HepG2 (cell line): ENCODE data around the gene OR2T8. TPM values are rescaled to one million over a fixed set of nuclear protein-coding genes. Genes with fewer than 3 reads are reported as not detected.

Experiments used
- ATAC-seq: fragments of 200-7000 bp; cut with Tn5 transposase; 3 replicates; pipeline ENCODE4 v1.9.1; 2020; ENCODE audit warnings: mild to moderate bottlenecking, moderate library complexity
- BruUV-seq: library from RNA; stranded (reverse); fragments of 400-500 nt; replicated peaks from 2 replicates; lab custom pipeline; 2021; lab: Mats Ljungman, UMichigan
- CTCF ChIA-PET: fragments of 300-600 bp; formaldehyde crosslinking; extraction: SDS; loops from one replicate; lab custom pipeline; 2021; ENCODE audit warnings: low total read pairs, inconsistent platforms, low intra/inter-chr PET ratio; lab: Yijun Ruan, JAX
- POLR2A ChIA-PET: fragments of 350-600 bp; sonication (Branson Sonifier 250); formaldehyde crosslinking; loops from one replicate; lab custom pipeline; 2020; ENCODE audit warnings: antibody characterized with exemption, inconsistent platforms; lab: Yijun Ruan, JAX
- DNase-seq: peaks from one replicate; pipeline ENCODE4 v3.0.0-alpha.2; 2015; ENCODE audit warnings: low spot score
- FAIRE-seq: peaks from 3 replicates; lab custom pipeline; 2011; peaks lifted over from hg19 to GRCh38; lab: Jason Lieb, UNC
- H2AFZ ChIP-seq: one replicate; pipeline ENCODE4 v1.6.1; 2011; ENCODE audit warnings: low read length, inconsistent platforms
- H3K27ac ChIP-seq: fragments of 300-600 bp; 3 replicates; pipeline ENCODE4 v1.8.0; 2011; ENCODE audit warnings: mixed run types, mild to moderate bottlenecking, mixed read lengths, low read length, inconsistent platforms; ENCODE audit not compliant: insufficient read depth; ENCODE audit errors: extremely low read length
- H3K27me3 ChIP-seq, 2 experiments: fragments of 200-600 bp in 1 of 2; 2 replicates in 1 of 2; 3 replicates in 1 of 2; pipeline versions ENCODE4 v1.6.0 to v1.8.0; 2011; ENCODE audit warnings: low read length in 2 of 2, mild to moderate bottlenecking in 2 of 2, moderate library complexity in 2 of 2, inconsistent platforms in 1 of 2; ENCODE audit not compliant: insufficient read depth in 2 of 2, control insufficient read depth in 1 of 2
- H3K36me3 ChIP-seq, 2 experiments: fragments of 200-600 bp in 1 of 2; replicated peaks in 1 of 2; 2 replicates in 1 of 2; 3 replicates in 1 of 2; pipeline versions ENCODE4 v1.5.1 to v1.8.0; 2011; ENCODE audit warnings: low read length in 2 of 2, inconsistent platforms in 1 of 2; ENCODE audit not compliant: insufficient read depth in 2 of 2, control insufficient read depth in 1 of 2
- H3K4me1 ChIP-seq: 2 replicates; pipeline ENCODE4 v1.5.1; 2012; ENCODE audit warnings: low read length, inconsistent platforms; ENCODE audit not compliant: insufficient read depth
- H3K4me2 ChIP-seq: 2 replicates; pipeline ENCODE4 v1.6.0; 2011; ENCODE audit warnings: low read depth, low read length, inconsistent platforms
- H3K4me3 ChIP-seq, 3 experiments: fragments of 200-600 bp in 1 of 3; sonication (generic), shearing (Covaris generic) in 1 of 3; replicated peaks in 1 of 3; 2 replicates each; pipeline ENCODE4 v1.5.1; 2011 to 2016; ENCODE audit warnings: low read length in 3 of 3, inconsistent platforms in 2 of 3, low read depth in 2 of 3, mild to moderate bottlenecking in 2 of 3, control low read depth in 1 of 3, mixed read lengths in 1 of 3; ENCODE audit not compliant: insufficient read depth in 1 of 3
- H3K79me2 ChIP-seq: one replicate; pipeline ENCODE4 v1.6.1; 2011; ENCODE audit warnings: low read length, inconsistent platforms; ENCODE audit not compliant: insufficient read depth
- H3K9ac ChIP-seq: 2 replicates; pipeline ENCODE4 v1.6.0; 2011; ENCODE audit warnings: mild to moderate bottlenecking, low read depth, low read length, inconsistent platforms; ENCODE audit not compliant: insufficient read depth
- H3K9me3 ChIP-seq: 2 replicates; pipeline ENCODE4 v1.5.1; 2012; ENCODE audit warnings: mild to moderate bottlenecking, low read length
- H4K20me1 ChIP-seq: 2 replicates; pipeline ENCODE4 v1.6.0; 2011; ENCODE audit warnings: inconsistent platforms, mild to moderate bottlenecking, low read length, moderate library complexity; ENCODE audit not compliant: insufficient read depth
- AHR ChIP-seq: IDR thresholded peaks from 2 replicates; pipeline ENCODE4 v1.6.1; 2018; ENCODE audit warnings: missing genetic modification reagents, missing compliant biosample characterization
- ASH2L ChIP-seq: fragments of 300-600, 200-600 bp; sonication (generic); IDR thresholded peaks from 2 replicates; pipeline ENCODE4 v1.7.0; 2017; ENCODE audit warnings: low read depth, mild to moderate bottlenecking, moderate library complexity, mixed read lengths, low read length; ENCODE audit not compliant: insufficient read length
- CREB1 ChIP-seq, 2 experiments: fragments of 450-650 bp in 1 of 2; IDR thresholded peaks; 2 replicates each; pipeline ENCODE4 v1.6.1; 2016 to 2017; ENCODE audit warnings: control low read depth in 1 of 2, mild to moderate bottlenecking in 1 of 2, missing compliant biosample characterization in 1 of 2, missing genetic modification characterization in 1 of 2
- FOXA3 ChIP-seq: IDR thresholded peaks from 2 replicates; pipeline ENCODE4 v1.6.1; 2016; ENCODE audit warnings: missing genetic modification reagents, missing compliant biosample characterization
- JUNB ChIP-seq: sonication (generic); formaldehyde crosslinking; IDR thresholded peaks from 2 replicates; pipeline ENCODE4 v1.8.0; 2022; ENCODE audit warnings: missing genetic modification reagents, mild to moderate bottlenecking, borderline replicate concordance
- KDM5B ChIP-seq: sonication (generic); formaldehyde crosslinking; IDR thresholded peaks from 2 replicates; pipeline ENCODE4 v1.4.0; 2020; ENCODE audit warnings: missing genetic modification reagents, mild to moderate bottlenecking, borderline replicate concordance
- LCORL ChIP-seq, 2 experiments: fragments of 450-650 bp in 1 of 2; sonication (generic) in 1 of 2; formaldehyde crosslinking in 1 of 2; IDR thresholded peaks; 2 replicates each; pipeline versions ENCODE4 v1.5.0 to v1.6.1; 2017 to 2020; ENCODE audit warnings: antibody characterized with exemption in 1 of 2, missing genetic modification reagents in 1 of 2
- PLRG1 ChIP-seq: fragments of 450-650 bp; conservative IDR thresholded peaks from 2 replicates; pipeline ENCODE4 v1.6.1; 2016
- PPARG ChIP-seq: conservative IDR thresholded peaks from 2 replicates; pipeline ENCODE4 v1.6.1; 2016; ENCODE audit warnings: missing biosample characterization, missing genetic modification reagents
- ZKSCAN5 ChIP-seq: sonication (generic); formaldehyde crosslinking; IDR thresholded peaks from 2 replicates; pipeline ENCODE4 v1.5.1; 2020; ENCODE audit warnings: mild to moderate bottlenecking, missing genetic modification reagents
- ZNF33A ChIP-seq: sonication (generic); formaldehyde crosslinking; IDR thresholded peaks from 2 replicates; pipeline ENCODE4 v1.5.1; 2020; ENCODE audit warnings: missing genetic modification reagents, mild to moderate bottlenecking, moderate library complexity, borderline replicate concordance
- ZSCAN22 ChIP-seq: sonication (generic); formaldehyde crosslinking; IDR thresholded peaks from 2 replicates; pipeline ENCODE4 v1.4.0; 2020; ENCODE audit warnings: mild to moderate bottlenecking, missing genetic modification reagents
- WGBS: methylation state at CpG from one replicate; pipeline ENCODE4 v1.1.6; 2017; ENCODE audit warnings: low lambda C conversion rate; 5-methylcytosine and 5-hydroxymethylcytosine counted together
- in situ Hi-C: cut with HindIII; loops from 2 replicates; pipeline ENCODE4 v1.10.0; 2017; ENCODE audit warnings: low pct_unique_long_range_greater_than_20kb; ENCODE audit not compliant: extremely low pct_ligation_motif_present
- intact Hi-C: fragments of 100-400 bp; cut with micrococcal nuclease; formaldehyde crosslinking; loops from one replicate; pipeline ENCODE4 v1.10.0; 2022; ENCODE audit not compliant: unreplicated experiment
- polyA plus RNA-seq, 8 experiments: library from polyadenylated mRNA; depleted of rRNA in 3 of 8; stranded (reverse) in 7 of 8; unstranded in 1 of 8; fragments of >200 nt; fragmentation: Illumina TruSeq in 4 of 8; extraction: Trizol in 4 of 8; gene quantifications; 2 replicates each; pipeline versions ENCODE4 v1.2.1 to v1.2.3, GENCODE V29; 2011 to 2016; ENCODE audit warnings: low read depth in 4 of 8, missing spikeins in 1 of 8, mixed read lengths in 1 of 8; ENCODE audit not compliant: insufficient read depth in 1 of 8
- total RNA-seq, 5 experiments: library from RNA; depleted of rRNA; stranded (reverse); fragments of >200 nt; fragmentation: Illumina TruSeq; extraction: Trizol; gene quantifications; 2 replicates each; pipeline ENCODE4 v1.2.3, GENCODE V29; 2016; ENCODE audit warnings: low read depth in 1 of 5
- TF ChIP-seq, protein P1 (sequence below), 2 experiments: fragments of 450-650 bp in 1 of 2; sonication (generic) in 1 of 2; formaldehyde crosslinking in 1 of 2; IDR thresholded peaks; 2 replicates each; pipeline versions ENCODE4 v1.6.1 to v1.8.0; 2016 to 2022; ENCODE audit warnings: antibody characterized with exemption in 1 of 2, mild to moderate bottlenecking in 1 of 2, missing genetic modification reagents in 1 of 2
- TF ChIP-seq, protein P2 (sequence below): sonication (generic); formaldehyde crosslinking; IDR thresholded peaks from 2 replicates; pipeline ENCODE4 v1.5.0; 2020; ENCODE audit warnings: missing genetic modification reagents
- TF ChIP-seq, protein P3 (sequence below): sonication (generic); formaldehyde crosslinking; IDR thresholded peaks from 2 replicates; pipeline ENCODE4 v1.4.0; 2020; ENCODE audit warnings: mild to moderate bottlenecking, missing genetic modification reagents

The OR2T8 gene
- total and polyA plus RNA-seq, 2 of the 13 experiments (the other 11 are each of a cell fraction or from before 2014, with no cell fraction given), result not detected

DNA sequence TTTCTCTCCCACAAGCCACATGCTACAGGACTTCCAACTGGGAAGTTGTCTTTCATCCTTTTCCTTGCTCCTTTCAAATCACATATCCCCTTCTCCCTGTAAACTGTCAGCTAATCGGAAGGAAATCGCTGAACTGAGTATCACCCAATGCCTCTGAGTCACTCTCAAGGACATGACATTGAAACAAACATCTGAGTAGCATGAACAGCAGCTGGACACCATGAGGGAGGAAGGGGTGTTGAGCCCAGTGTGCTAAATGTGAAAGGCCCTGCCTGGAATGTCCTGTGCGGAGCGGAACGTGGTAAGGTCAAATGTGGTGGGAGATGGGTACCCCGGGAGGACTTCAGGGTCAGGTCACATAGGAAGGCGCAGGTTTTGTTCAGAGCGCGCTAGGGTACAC, 4.8 kb downstream of the OR2T8 start, which contains the start of gene OR2AJ1:
Gene OR2AJ1 (plus strand): TSS at position 22 of the 400 bp plus-strand sequence. CDS start 8,880 bp downstream, outside the sequence.
- CTCF ChIA-PET, result no interaction called here
- no TSS peak for BruUV-seq
- peaks cover 25% of the 10 kb centered on the region for H3K9me3 ChIP-seq
- no peaks in the 10 kb centered on the region for H3K36me3 ChIP-seq
- DNase-seq (no peak), ATAC-seq (no peak), FAIRE-seq (no peak)
- intact Hi-C loops, result no loop called here
- 45% methylated on average over 9 of the region's 9 CpGs for WGBS
- POLR2A ChIA-PET, result no interaction called here
- H3K79me2 ChIP-seq, result no peaks in the 10 kb centered on the region
- no peaks in the 10 kb centered on the region for H3K27me3 ChIP-seq
- H3K27ac ChIP-seq, result no peak within 1 kb of the TSS
- H3K4me3 ChIP-seq, result no peak within 1 kb of the TSS
- in situ Hi-C loops, result no loop called here
- no peaks in the 10 kb centered on the region for H3K4me1 ChIP-seq
- no peak within 1 kb of the TSS for H3K9ac ChIP-seq
- no peak within 1 kb of the TSS for H3K4me2 ChIP-seq
- H4K20me1 ChIP-seq, result no peaks in the 10 kb centered on the region
- no peak within 1 kb of the TSS for H2AFZ ChIP-seq
- TF ChIP-seq PPARG (CRISPR knock-in tag) (no peak), LCORL (IDR thresholded peaks at IDR 0.05) (no peak), LCORL (CRISPR knock-in tag; IDR thresholded peaks at IDR 0.05) (no peak), PLRG1 (no peak), ZSCAN22 (CRISPR knock-in tag) (no peak), AHR (CRISPR knock-in tag) (no peak), ASH2L (no peak), FOXA3 (CRISPR knock-in tag) (no peak), KDM5B (CRISPR knock-in tag) (no peak), CREB1 (IDR thresholded peaks at IDR 0.05) (no peak), CREB1 (CRISPR knock-in tag; IDR thresholded peaks at IDR 0.05) (no peak), JUNB (CRISPR knock-in tag) (no peak), ZNF33A (CRISPR knock-in tag) (no peak), ZKSCAN5 (no peak)
- TF ChIP-seq, protein P1, sequence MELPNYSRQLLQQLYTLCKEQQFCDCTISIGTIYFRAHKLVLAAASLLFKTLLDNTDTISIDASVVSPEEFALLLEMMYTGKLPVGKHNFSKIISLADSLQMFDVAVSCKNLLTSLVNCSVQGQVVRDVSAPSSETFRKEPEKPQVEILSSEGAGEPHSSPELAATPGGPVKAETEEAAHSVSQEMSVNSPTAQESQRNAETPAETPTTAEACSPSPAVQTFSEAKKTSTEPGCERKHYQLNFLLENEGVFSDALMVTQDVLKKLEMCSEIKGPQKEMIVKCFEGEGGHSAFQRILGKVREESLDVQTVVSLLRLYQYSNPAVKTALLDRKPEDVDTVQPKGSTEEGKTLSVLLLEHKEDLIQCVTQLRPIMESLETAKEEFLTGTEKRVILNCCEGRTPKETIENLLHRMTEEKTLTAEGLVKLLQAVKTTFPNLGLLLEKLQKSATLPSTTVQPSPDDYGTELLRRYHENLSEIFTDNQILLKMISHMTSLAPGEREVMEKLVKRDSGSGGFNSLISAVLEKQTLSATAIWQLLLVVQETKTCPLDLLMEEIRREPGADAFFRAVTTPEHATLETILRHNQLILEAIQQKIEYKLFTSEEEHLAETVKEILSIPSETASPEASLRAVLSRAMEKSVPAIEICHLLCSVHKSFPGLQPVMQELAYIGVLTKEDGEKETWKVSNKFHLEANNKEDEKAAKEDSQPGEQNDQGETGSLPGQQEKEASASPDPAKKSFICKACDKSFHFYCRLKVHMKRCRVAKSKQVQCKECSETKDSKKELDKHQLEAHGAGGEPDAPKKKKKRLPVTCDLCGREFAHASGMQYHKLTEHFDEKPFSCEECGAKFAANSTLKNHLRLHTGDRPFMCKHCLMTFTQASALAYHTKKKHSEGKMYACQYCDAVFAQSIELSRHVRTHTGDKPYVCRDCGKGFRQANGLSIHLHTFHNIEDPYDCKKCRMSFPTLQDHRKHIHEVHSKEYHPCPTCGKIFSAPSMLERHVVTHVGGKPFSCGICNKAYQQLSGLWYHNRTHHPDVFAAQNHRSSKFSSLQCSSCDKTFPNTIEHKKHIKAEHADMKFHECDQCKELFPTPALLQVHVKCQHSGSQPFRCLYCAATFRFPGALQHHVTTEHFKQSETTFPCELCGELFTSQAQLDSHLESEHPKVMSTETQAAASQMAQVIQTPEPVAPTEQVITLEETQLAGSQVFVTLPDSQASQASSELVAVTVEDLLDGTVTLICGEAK (IDR thresholded peaks at IDR 0.05), result no peak
- TF ChIP-seq, protein P1 (CRISPR knock-in tag; IDR thresholded peaks at IDR 0.05), result no peak
- TF ChIP-seq, protein P2, sequence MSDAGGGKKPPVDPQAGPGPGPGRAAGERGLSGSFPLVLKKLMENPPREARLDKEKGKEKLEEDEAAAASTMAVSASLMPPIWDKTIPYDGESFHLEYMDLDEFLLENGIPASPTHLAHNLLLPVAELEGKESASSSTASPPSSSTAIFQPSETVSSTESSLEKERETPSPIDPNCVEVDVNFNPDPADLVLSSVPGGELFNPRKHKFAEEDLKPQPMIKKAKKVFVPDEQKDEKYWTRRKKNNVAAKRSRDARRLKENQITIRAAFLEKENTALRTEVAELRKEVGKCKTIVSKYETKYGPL (CRISPR knock-in tag), result no peak
- TF ChIP-seq, protein P3, sequence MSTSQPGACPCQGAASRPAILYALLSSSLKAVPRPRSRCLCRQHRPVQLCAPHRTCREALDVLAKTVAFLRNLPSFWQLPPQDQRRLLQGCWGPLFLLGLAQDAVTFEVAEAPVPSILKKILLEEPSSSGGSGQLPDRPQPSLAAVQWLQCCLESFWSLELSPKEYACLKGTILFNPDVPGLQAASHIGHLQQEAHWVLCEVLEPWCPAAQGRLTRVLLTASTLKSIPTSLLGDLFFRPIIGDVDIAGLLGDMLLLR (CRISPR knock-in tag), result no peak
